Measurements from ENCODE around the gene DSCAML1.

GRCh38 chr11:117697319-117697718 is 99.7 kb downstream of the DSCAML1 start:
- TF ChIP-seq GABPA (IDR thresholded peaks at IDR 0.05; ENCODE audit: borderline replicate concordance, insufficient read depth, low read length) (no peak), SUZ12 (IDR thresholded peaks at IDR 0.05; ENCODE audit: low read length) (no peak), E2F6 (IDR thresholded peaks at IDR 0.05) (no peak), SP1 (IDR thresholded peaks at IDR 0.05; ENCODE audit: low read depth, low read length) (no peak), POLR2A (IDR thresholded peaks at IDR 0.05; ENCODE audit: control extremely low read depth in 1 of 2, low read depth in 2 of 2, low read length in 2 of 2) (no peak), RAD21 (IDR thresholded peaks at IDR 0.05 in 1 of 2, conservative IDR thresholded peaks at IDR 0.05 in 1 of 2; ENCODE audit: low read depth in 2 of 2, low read length in 2 of 2) (no peak), POLR2AphosphoS5 (IDR thresholded peaks at IDR 0.05; ENCODE audit: low read depth, low read length) (no peak), KDM1A (IDR thresholded peaks at IDR 0.05; ENCODE audit: borderline replicate concordance, low read length) (no peak), EP300 (IDR thresholded peaks at IDR 0.05; ENCODE audit: borderline replicate concordance in 1 of 2, low read depth in 2 of 2, low read length in 2 of 2) (no peak)
- TF ChIP-seq, protein P1, sequence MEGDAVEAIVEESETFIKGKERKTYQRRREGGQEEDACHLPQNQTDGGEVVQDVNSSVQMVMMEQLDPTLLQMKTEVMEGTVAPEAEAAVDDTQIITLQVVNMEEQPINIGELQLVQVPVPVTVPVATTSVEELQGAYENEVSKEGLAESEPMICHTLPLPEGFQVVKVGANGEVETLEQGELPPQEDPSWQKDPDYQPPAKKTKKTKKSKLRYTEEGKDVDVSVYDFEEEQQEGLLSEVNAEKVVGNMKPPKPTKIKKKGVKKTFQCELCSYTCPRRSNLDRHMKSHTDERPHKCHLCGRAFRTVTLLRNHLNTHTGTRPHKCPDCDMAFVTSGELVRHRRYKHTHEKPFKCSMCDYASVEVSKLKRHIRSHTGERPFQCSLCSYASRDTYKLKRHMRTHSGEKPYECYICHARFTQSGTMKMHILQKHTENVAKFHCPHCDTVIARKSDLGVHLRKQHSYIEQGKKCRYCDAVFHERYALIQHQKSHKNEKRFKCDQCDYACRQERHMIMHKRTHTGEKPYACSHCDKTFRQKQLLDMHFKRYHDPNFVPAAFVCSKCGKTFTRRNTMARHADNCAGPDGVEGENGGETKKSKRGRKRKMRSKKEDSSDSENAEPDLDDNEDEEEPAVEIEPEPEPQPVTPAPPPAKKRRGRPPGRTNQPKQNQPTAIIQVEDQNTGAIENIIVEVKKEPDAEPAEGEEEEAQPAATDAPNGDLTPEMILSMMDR (IDR thresholded peaks at IDR 0.05; ENCODE audit: control extremely low read depth in 1 of 3, insufficient read depth in 1 of 3, low read depth in 1 of 3, low read length in 3 of 3) = no peak
- TF ChIP-seq, protein P2, sequence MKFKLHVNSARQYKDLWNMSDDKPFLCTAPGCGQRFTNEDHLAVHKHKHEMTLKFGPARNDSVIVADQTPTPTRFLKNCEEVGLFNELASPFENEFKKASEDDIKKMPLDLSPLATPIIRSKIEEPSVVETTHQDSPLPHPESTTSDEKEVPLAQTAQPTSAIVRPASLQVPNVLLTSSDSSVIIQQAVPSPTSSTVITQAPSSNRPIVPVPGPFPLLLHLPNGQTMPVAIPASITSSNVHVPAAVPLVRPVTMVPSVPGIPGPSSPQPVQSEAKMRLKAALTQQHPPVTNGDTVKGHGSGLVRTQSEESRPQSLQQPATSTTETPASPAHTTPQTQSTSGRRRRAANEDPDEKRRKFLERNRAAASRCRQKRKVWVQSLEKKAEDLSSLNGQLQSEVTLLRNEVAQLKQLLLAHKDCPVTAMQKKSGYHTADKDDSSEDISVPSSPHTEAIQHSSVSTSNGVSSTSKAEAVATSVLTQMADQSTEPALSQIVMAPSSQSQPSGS (IDR thresholded peaks at IDR 0.05; ENCODE audit: low read length) = no peak
- TF ChIP-seq, protein P3, sequence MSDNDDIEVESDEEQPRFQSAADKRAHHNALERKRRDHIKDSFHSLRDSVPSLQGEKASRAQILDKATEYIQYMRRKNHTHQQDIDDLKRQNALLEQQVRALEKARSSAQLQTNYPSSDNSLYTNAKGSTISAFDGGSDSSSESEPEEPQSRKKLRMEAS (IDR thresholded peaks at IDR 0.05) = no peak

Measured in H1 (cell line).